ENCODE data around the gene AOPEP.

DNA sequence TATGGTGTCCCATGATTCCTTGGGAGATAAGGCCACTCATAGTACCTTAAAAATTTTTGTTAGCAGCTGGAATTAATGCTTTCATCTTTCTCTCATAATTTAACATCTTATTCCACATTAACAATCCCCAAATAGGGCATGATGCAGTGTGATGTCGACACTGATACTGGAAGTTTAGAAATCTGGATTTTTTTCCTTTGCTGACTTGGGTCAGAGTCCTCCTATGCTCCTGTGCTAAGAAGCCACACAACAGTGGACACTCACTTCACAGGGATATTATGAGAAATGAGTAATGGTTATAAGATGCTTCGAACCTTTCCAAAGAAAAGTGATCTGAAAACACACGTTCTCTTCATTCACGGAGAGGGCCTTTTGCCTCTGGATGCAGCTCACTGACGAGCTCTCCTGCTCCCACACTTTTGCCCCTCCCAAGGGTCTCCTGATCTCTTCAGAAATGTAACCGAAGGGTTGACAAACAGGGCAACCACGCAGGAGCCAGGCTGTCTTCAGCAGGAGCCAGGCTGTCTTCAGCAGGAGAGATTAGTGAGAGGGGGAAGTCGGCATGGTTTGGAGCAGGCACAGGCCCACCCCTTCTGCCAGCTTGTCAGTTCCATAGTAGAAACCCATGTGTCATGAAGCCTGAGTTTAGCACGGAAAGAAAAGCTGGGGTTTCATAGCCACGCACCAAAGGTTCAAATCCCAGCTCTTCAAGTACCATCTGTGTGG, 247.8 kb downstream of the AOPEP start:
- no peak for TF ChIP-seq CEBPB (IDR thresholded peaks at IDR 0.05)
- TF ChIP-seq ZBTB7A (IDR thresholded peaks at IDR 0.05; ENCODE audit: low read depth): no peak
- TF ChIP-seq EP300 (IDR thresholded peaks at IDR 0.05; ENCODE audit: borderline replicate concordance): no peak
- no peak for TF ChIP-seq YY1 (IDR thresholded peaks at IDR 0.05; ENCODE audit: low read depth)
- TF ChIP-seq CREB1 (IDR thresholded peaks at IDR 0.05; ENCODE audit: low read depth): no peak
- TF ChIP-seq, protein P1, sequence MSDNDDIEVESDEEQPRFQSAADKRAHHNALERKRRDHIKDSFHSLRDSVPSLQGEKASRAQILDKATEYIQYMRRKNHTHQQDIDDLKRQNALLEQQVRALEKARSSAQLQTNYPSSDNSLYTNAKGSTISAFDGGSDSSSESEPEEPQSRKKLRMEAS (IDR thresholded peaks at IDR 0.05): no peak
- TF ChIP-seq, protein P2, sequence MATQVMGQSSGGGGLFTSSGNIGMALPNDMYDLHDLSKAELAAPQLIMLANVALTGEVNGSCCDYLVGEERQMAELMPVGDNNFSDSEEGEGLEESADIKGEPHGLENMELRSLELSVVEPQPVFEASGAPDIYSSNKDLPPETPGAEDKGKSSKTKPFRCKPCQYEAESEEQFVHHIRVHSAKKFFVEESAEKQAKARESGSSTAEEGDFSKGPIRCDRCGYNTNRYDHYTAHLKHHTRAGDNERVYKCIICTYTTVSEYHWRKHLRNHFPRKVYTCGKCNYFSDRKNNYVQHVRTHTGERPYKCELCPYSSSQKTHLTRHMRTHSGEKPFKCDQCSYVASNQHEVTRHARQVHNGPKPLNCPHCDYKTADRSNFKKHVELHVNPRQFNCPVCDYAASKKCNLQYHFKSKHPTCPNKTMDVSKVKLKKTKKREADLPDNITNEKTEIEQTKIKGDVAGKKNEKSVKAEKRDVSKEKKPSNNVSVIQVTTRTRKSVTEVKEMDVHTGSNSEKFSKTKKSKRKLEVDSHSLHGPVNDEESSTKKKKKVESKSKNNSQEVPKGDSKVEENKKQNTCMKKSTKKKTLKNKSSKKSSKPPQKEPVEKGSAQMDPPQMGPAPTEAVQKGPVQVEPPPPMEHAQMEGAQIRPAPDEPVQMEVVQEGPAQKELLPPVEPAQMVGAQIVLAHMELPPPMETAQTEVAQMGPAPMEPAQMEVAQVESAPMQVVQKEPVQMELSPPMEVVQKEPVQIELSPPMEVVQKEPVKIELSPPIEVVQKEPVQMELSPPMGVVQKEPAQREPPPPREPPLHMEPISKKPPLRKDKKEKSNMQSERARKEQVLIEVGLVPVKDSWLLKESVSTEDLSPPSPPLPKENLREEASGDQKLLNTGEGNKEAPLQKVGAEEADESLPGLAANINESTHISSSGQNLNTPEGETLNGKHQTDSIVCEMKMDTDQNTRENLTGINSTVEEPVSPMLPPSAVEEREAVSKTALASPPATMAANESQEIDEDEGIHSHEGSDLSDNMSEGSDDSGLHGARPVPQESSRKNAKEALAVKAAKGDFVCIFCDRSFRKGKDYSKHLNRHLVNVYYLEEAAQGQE (IDR thresholded peaks at IDR 0.05; ENCODE audit: low read depth): no peak
- TF ChIP-seq TEAD4 (IDR thresholded peaks at IDR 0.05): no peak
- TF ChIP-seq NFIC (IDR thresholded peaks at IDR 0.05): no peak
- no peak for TF ChIP-seq TAF1 (IDR thresholded peaks at IDR 0.05; ENCODE audit: low read depth)
- TF ChIP-seq EGR1 (IDR thresholded peaks at IDR 0.05): no peak
